Large intestine (tissue), 3 donors: ENCODE data around the gene DTNBP1. TPM values are rescaled to one million over a fixed set of nuclear protein-coding genes. Genes with fewer than 3 reads are reported as not detected.
A peak's percentile ranks its signal among the peaks of the same experiment; 100 is the strongest.

ENCODE experiments used
- DNase-seq, 2 donors: peaks; one replicate each; pipeline versions ENCODE4 v3.0.0 to v3.0.0-alpha.2; 2013
- H3K27ac ChIP-seq: one replicate; pipeline ENCODE4 v1.5.1; 2013; ENCODE audit warnings: low read length
- H3K27me3 ChIP-seq: 2 replicates; pipeline ENCODE4 v1.6.1; 2013; ENCODE audit warnings: low read length; ENCODE audit not compliant: control insufficient read depth, insufficient read depth
- H3K36me3 ChIP-seq: 2 replicates; pipeline ENCODE4 v1.6.1; 2013; ENCODE audit warnings: low read length; ENCODE audit not compliant: control insufficient read depth, insufficient read depth
- H3K4me1 ChIP-seq: one replicate; pipeline ENCODE4 v1.6.1; 2013; ENCODE audit warnings: low read length; ENCODE audit not compliant: control insufficient read depth, insufficient read depth
- H3K4me3 ChIP-seq: one replicate; pipeline ENCODE4 v1.5.1; 2013; ENCODE audit warnings: low read length
- H3K9me3 ChIP-seq: one replicate; pipeline ENCODE4 v1.6.1; 2013; ENCODE audit warnings: mild to moderate bottlenecking, low read depth, low read length, moderate library complexity; ENCODE audit not compliant: control insufficient read depth
- WGBS: methylation state at CpG from one replicate; pipeline ENCODE4 v1.1.5; 2013; ENCODE audit warnings: low lambda C conversion rate; ENCODE audit not compliant: insufficient coverage; 5-methylcytosine and 5-hydroxymethylcytosine counted together
- polyA plus RNA-seq: library from polyadenylated mRNA; unstranded; fragments of 120-200 nt; gene quantifications from one replicate; pipeline ENCODE4 v1.2.1, GENCODE V29; 2013

The DTNBP1 gene
- polyA plus RNA-seq, 1 donor: 20.9 TPM

DNA sequence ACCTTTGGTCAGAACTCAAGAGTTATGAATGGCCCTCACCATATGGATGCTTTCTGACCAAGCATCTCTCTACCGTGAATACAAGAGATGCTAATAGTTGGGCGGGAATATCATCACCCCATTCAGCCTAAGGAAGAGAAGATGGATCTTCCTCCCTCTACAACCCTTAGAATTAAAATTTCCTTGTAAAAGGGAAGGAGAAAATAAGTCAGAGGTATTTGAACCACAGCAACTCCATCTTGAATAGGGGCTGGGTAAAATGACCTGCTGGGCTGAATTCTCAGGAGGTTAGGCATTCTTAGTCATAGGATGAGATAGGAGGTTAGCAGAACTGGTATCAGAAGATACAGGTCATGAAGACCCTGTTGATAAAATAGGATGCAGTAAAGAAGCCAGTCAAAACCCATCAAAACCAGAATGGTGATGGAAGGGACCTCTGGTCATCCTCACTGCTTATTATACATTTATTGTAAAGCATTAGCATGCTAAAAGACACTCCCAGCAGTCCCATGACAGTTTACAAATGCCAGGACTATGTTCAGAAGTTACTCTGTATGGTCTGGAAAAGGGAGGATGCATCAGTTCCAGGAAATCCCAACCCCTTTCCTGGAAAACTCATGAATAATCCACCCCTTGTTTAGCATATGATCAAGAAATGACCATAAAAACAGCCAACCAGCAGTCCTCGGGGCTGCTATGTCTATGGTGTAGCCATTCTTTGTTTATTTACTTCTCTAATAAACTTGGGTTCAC, 101.2 kb downstream of the DTNBP1 start:
- whole genome bisulfite sequencing: no CpG with 5 or more reads among the region's 3 CpGs
- H3K9me3 ChIP-seq: no peaks in the 10 kb centered on the region
- DNase-seq: no peak
- H3K36me3 ChIP-seq: no peaks in the 10 kb centered on the region
- no peak overlapping the region for H3K27ac ChIP-seq
- H3K4me1 ChIP-seq: no peaks in the 10 kb centered on the region
- no peak overlapping the region for H3K4me3 ChIP-seq
- H3K27me3 ChIP-seq: no peaks in the 10 kb centered on the region

DNA sequence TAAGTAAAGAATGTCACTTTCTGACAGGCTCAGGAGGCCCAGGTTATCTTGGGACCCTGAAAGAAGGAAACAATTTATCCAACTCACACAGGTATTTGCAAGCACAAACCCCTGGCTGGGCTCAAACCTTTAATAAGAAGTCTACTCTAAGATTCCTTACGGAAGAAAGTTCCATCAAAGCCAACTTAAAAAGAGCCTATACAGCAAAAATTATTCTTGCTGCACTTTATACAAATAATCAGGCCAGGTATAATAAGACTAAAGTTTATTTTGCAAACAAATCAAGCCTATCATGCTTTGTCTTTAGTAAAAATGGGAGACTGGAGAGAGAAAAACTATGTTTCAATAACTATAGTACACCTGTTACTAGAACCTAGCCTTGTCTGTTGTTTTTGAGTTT, 102.1 kb downstream of the DTNBP1 start:
- no peak overlapping the region for H3K27ac ChIP-seq
- no peaks in the 10 kb centered on the region for H3K36me3 ChIP-seq
- WGBS: 100% methylated on average over 1 of the region's 1 CpG
- H3K27me3 ChIP-seq: no peaks in the 10 kb centered on the region
- DNase-seq: no peak
- no peaks in the 10 kb centered on the region for H3K9me3 ChIP-seq
- H3K4me3 ChIP-seq: no peak overlapping the region
- H3K4me1 ChIP-seq: no peaks in the 10 kb centered on the region

DNA sequence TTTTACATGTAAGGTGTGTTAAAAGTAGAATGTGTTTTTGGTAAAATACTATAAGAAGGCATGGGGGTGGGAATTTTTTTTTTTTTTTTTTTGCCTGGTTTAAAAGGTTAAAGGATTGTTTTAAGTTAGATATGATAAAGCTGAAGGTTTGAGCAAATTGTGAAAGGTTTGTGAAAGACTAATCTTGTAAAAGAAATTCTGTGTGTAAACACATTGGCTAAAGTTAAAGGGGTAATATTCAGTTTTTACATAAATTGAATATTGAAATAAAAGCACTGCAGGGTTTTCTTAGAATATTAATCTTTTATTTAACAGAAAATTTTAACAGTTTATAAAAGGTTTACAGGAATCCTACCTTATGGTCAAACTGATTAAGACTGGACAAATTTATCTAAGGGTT, 105.7 kb downstream of the DTNBP1 start:
- Histone ChIP-seq H3K4me1 (no peaks in the 10 kb centered on the region), H3K36me3 (no peaks in the 10 kb centered on the region), H3K27ac (no peak overlapping the region), H3K4me3 (no peak overlapping the region), H3K9me3 (no peaks in the 10 kb centered on the region), H3K27me3 (no peaks in the 10 kb centered on the region)
- no peak for DNase-seq

DNA sequence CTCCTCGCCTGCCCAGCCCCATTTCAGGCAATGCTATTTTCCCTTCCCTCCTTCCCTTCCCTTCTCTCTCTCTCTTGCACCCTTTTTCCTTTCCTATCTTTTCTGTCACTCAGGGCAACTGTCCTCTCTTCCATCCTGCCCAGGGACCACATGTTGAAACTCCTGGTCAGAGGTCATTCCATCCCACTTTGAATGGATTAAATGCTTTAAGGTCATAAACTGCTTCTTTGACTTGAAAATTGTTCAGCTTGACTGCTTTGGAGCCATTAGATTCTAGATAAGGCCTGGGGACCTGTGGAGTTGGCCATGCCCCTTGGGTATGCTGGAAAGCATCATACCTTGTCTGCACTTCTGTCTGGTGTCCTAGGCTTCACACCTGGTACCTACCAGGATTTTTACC, 106.1 kb downstream of the DTNBP1 start:
- no peaks in the 10 kb centered on the region for H3K4me1 ChIP-seq
- 100% methylated on average over 1 of the region's 1 CpG for WGBS
- H3K36me3 ChIP-seq: no peaks in the 10 kb centered on the region

DNA sequence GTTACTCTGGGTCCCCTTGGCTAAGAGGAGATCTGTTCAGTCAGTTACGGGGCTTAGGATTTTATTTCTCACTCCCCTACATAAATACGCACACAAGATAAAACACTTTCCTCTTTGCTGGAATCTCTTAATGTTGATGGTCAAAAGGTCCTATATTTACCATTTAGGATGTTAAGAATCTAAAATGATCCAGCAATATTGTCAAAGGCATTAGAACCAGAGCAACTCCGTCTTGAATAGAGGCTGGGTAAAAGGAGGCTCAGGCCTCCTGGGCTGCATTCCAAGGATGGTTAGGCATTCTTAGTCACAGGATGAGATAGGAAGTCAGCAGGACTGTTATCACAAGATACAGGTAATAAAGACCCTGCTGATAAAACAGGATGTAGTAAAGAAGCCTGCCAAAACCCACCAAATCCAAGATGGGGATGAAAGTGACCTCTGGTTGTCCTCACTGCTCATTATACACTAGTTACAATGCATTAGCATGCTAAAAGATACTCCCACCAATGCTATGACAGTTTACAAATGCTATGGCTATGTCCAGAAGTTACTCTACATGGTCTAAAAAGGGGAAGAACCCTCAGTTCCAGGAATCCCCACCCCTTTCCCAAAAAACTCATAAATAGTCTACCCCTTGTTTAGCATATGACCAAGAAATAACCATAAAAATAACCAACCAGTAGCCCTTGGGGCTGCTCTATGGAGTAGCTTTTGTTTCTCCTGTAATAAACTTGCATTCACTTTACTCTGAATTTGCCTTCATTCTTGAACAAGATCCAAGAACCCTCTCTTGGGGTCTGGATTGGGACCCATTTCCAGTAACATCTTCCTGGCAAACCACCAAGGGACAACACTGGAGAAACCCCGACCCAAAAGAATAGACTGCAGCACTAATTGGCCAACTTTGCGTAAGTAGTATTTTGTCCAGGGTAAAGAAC, 107.5 kb downstream of the DTNBP1 start:
- no peaks in the 10 kb centered on the region for H3K27me3 ChIP-seq
- H3K9me3 ChIP-seq: no peaks in the 10 kb centered on the region
- DNase-seq: no peak
- 100% methylated on average over 1 of the region's 5 CpGs for WGBS
- no peaks in the 10 kb centered on the region for H3K36me3 ChIP-seq
- H3K4me1 ChIP-seq: peaks cover 5% of the 10 kb centered on the region
- no peak overlapping the region for H3K27ac ChIP-seq
- no peak overlapping the region for H3K4me3 ChIP-seq

More for the DNA sequence above, 106.1 kb downstream of the DTNBP1 start:
- DNase-seq: no peak
- H3K4me3 ChIP-seq: no peak overlapping the region
- H3K27ac ChIP-seq: no peak overlapping the region
- no peaks in the 10 kb centered on the region for H3K9me3 ChIP-seq
- no peaks in the 10 kb centered on the region for H3K27me3 ChIP-seq

DNA sequence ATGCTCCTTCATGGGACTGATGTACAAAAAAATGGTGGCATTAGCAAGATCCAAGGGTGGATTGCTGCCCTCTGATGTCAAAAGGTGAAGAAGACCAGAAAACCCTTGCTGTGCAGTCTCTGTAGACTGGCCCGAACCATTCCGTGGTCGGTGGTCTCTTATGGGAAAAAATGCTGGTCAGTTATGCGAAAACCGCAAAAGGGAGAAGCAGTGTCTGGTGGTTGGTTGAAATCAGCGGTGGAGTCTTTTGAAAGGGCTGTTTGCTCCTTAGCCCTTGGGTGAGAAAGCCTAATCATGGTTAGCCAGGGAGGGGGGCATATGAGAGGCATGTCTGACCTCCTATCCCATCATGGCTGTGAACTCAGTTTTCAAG, 108.1 kb downstream of the DTNBP1 start:
- Histone ChIP-seq H3K27me3 (no peaks in the 10 kb centered on the region), H3K9me3 (no peaks in the 10 kb centered on the region), H3K4me1 (peaks cover 5% of the 10 kb centered on the region), H3K27ac (no peak overlapping the region), H3K36me3 (no peaks in the 10 kb centered on the region), H3K4me3 (no peak overlapping the region)
- no CpG with 5 or more reads among the region's 6 CpGs for WGBS
- no peak for DNase-seq

DNA sequence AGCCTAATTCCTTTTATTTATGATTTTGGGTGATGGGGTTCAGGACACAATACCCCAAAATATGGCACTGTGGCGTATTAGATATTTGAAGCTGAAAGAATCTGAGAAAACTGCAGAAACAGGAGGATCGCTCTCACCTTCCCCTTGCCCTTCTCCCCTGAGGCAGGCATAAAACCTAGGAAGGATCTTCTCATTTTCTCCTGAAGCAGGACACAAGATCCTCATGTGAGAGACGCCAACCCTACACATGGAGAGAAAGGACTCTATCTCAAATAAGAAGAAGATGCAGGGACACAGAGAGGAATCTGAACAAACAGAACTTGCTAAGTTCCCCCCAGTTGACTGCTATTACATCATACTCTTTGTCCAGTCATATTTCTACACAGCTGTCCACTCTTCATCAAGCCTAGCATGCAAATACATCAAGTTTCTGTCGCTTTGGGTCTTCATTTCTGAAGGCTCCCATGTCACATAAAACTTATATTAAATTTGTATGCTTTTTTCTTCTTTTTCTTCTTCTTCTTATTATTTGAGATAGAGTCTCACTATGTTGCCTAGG, 109.0 kb downstream of the DTNBP1 start:
- H3K9me3 ChIP-seq: no peaks in the 10 kb centered on the region
- no peaks in the 10 kb centered on the region for H3K36me3 ChIP-seq
- WGBS: no CpG with 5 or more reads among the region's 4 CpGs
- H3K4me3 ChIP-seq: no peak overlapping the region
- H3K4me1 ChIP-seq: peaks cover 5% of the 10 kb centered on the region
- H3K27ac ChIP-seq: no peak overlapping the region
- DNase-seq: no peak
- H3K27me3 ChIP-seq: no peaks in the 10 kb centered on the region

DNA sequence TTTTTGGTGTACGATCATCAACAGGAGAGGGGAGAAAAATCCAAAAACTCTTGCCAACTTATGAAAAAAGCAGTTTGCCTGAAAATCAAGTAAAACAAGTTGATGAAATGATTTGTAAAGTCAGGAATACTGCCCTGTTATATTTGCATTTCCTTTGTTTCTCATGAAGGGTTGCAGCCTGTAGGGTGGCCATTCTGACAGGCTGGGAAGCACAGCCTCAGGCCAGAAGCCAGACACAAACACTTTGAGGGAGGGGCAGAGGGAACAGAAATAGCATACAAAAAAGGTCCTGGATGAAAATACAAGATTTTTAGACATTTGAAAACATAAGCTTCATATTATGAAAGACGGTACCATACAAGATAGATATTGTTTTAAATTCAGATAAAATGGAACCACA, 109.8 kb downstream of the DTNBP1 start:
- WGBS: 100% methylated on average over 2 of the region's 2 CpGs
- H3K9me3 ChIP-seq: no peaks in the 10 kb centered on the region
- no peak for DNase-seq

DNA sequence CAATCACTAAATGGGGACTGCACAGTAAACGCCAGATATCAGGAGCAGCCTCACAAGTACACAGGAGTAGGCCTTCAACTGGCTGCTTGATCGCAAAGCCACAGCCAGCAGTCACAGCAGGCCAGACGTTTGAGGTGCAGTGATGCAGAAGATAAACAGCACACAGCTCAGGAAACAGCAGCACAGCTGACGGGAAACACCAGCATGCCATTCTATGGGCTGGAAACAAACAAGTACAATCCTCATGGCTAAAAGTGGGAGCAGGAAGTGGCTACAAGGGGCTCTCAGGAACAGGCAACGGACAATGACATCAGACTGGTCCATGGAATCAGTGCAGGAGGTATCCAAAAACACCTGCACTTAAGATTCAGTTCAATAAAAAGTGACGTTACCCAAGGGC, 111.0 kb downstream of the DTNBP1 start:
- peak in 1 of 2 donors; percentile 19 for DNase-seq
- no peaks in the 10 kb centered on the region for H3K27me3 ChIP-seq
- H3K36me3 ChIP-seq: no peaks in the 10 kb centered on the region
- no peaks in the 10 kb centered on the region for H3K9me3 ChIP-seq
- 80% methylated on average over 1 of the region's 6 CpGs for WGBS
- H3K27ac ChIP-seq: no peak overlapping the region
- no peak overlapping the region for H3K4me3 ChIP-seq
- H3K4me1 ChIP-seq: peaks cover 5% of the 10 kb centered on the region

More for the DNA sequence above, 109.8 kb downstream of the DTNBP1 start:
- H3K36me3 ChIP-seq: no peaks in the 10 kb centered on the region
- H3K27ac ChIP-seq: no peak overlapping the region
- no peaks in the 10 kb centered on the region for H3K27me3 ChIP-seq
- no peak overlapping the region for H3K4me3 ChIP-seq
- H3K4me1 ChIP-seq: peaks cover 5% of the 10 kb centered on the region

DNA sequence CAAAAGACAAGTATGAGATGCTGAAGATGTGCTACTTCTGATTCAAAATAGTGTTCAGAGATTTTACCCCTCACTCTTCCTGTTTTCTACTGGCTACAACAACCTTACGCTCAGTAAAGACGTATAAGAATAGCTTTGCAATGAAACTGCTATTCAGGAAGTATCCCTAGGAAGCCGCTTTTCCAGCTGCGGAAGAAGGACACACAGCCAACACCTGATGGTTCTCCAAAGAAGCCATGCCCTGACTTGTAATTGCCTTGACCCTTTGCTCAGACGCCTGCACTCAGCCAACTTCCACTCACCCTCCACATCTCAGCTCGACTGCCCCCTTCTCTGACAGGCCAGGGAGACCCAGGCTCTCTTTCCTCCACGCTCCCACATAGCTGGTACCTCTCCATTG, 111.6 kb downstream of the DTNBP1 start:
- Histone ChIP-seq H3K27ac (no peak overlapping the region), H3K27me3 (no peaks in the 10 kb centered on the region), H3K4me1 (peaks cover 5% of the 10 kb centered on the region), H3K36me3 (no peaks in the 10 kb centered on the region), H3K9me3 (no peaks in the 10 kb centered on the region), H3K4me3 (no peak overlapping the region)
- DNase-seq: no peak
- no CpG with 5 or more reads among the region's 7 CpGs for WGBS
